IMR-90 (cell line): Measurements from ENCODE around the gene CHMP4B. TPM values are rescaled to one million over a fixed set of nuclear protein-coding genes. Genes with fewer than 3 reads are reported as not detected.

ENCODE experiments used
- ATAC-seq: fragments of 200-7000 bp; cut with Tn5 transposase; 2 replicates; pipeline ENCODE4 v1.9.1; 2020; ENCODE audit warnings: low read depth, mild to moderate bottlenecking, moderate library complexity
- BruUV-seq: library from RNA; stranded (reverse); fragments of 400-500 nt; replicated peaks from 2 replicates; lab custom pipeline; 2021; lab: Mats Ljungman, UMichigan
- CTCF ChIA-PET: fragments of 300-600 bp; formaldehyde crosslinking; extraction: SDS; loops from one replicate; lab custom pipeline; 2021; ENCODE audit warnings: antibody characterized with exemption; lab: Yijun Ruan, JAX
- POLR2A ChIA-PET: fragments of 300-600 bp; sonication (Branson Sonifier 250); formaldehyde crosslinking; loops from one replicate; lab custom pipeline; 2022; ENCODE audit warnings: antibody characterized with exemption; ENCODE audit not compliant: unreplicated experiment; lab: Charles Lee
- DNase-seq: peaks from one replicate; pipeline ENCODE4 v3.0.0; 2013
- H2AFZ ChIP-seq: replicated peaks from 2 replicates; pipeline ENCODE3; 2013; ENCODE audit warnings: low read length, mild to moderate bottlenecking; ENCODE audit not compliant: poor library complexity
- H2AK5ac ChIP-seq: 2 replicates; pipeline ENCODE4 v1.6.1; 2013; ENCODE audit warnings: low read depth, low read length, inconsistent platforms
- H2AK9ac ChIP-seq: replicated peaks from 2 replicates; pipeline ENCODE3; 2013; ENCODE audit warnings: mild to moderate bottlenecking, low read depth, low read length, moderate library complexity; ENCODE audit not compliant: poor library complexity
- H2BK120ac ChIP-seq: 2 replicates; pipeline ENCODE4 v1.6.1; 2013; ENCODE audit warnings: low read depth, low read length, inconsistent platforms
- H2BK15ac ChIP-seq: 3 replicates; pipeline ENCODE4 v1.6.1; 2013; ENCODE audit warnings: low read depth, low read length, inconsistent platforms
- H2BK20ac ChIP-seq: 2 replicates; pipeline ENCODE4 v1.6.1; 2013; ENCODE audit warnings: low read depth, mild to moderate bottlenecking, inconsistent platforms, low read length, moderate library complexity
- H2BK5ac ChIP-seq: 2 replicates; pipeline ENCODE4 v1.6.1; 2013; ENCODE audit warnings: mild to moderate bottlenecking, low read depth, low read length, inconsistent platforms; ENCODE audit not compliant: poor library complexity, severe bottlenecking
- H3K14ac ChIP-seq: replicated peaks from 2 replicates; pipeline ENCODE4 v1.6.1; 2013; ENCODE audit warnings: low read depth, low read length, inconsistent platforms
- H3K18ac ChIP-seq: 2 replicates; pipeline ENCODE4 v1.6.1; 2013; ENCODE audit warnings: low read depth, low read length, control low read depth
- H3K23ac ChIP-seq: 2 replicates; pipeline ENCODE4 v1.6.1; 2013; ENCODE audit warnings: low read depth, low read length, inconsistent platforms
- H3K27ac ChIP-seq: 2 replicates; pipeline ENCODE4 v1.5.1; 2013; ENCODE audit warnings: mild to moderate bottlenecking, control low read depth, low read length; ENCODE audit not compliant: insufficient read depth
- H3K27me3 ChIP-seq: 2 replicates; pipeline ENCODE4 v1.6.1; 2013; ENCODE audit warnings: low read length; ENCODE audit not compliant: control insufficient read depth, insufficient read depth
- H3K36me3 ChIP-seq: 2 replicates; pipeline ENCODE4 v1.6.1; 2013; ENCODE audit warnings: low read length, mixed read lengths; ENCODE audit not compliant: control insufficient read depth, insufficient read depth
- H3K4ac ChIP-seq: 2 replicates; pipeline ENCODE4 v1.6.1; 2013; ENCODE audit warnings: low read depth, low read length, inconsistent platforms
- H3K4me1 ChIP-seq: 2 replicates; pipeline ENCODE4 v1.6.1; 2013; ENCODE audit warnings: low read length, mixed read lengths; ENCODE audit not compliant: control insufficient read depth, insufficient read depth
- H3K4me2 ChIP-seq: 2 replicates; pipeline ENCODE4 v1.6.1; 2013; ENCODE audit warnings: low read depth, mild to moderate bottlenecking, control low read depth, low read length, moderate library complexity
- H3K4me3 ChIP-seq: 2 replicates; pipeline ENCODE4 v1.5.1; 2013; ENCODE audit warnings: low read depth, mild to moderate bottlenecking, control low read depth, low read length, moderate library complexity; ENCODE audit not compliant: insufficient read depth
- H3K56ac ChIP-seq: 2 replicates; pipeline ENCODE4 v1.6.1; 2013; ENCODE audit warnings: low read length, inconsistent platforms; ENCODE audit not compliant: insufficient read depth; ENCODE audit errors: extremely low read depth
- H3K79me1 ChIP-seq, 2 experiments: 2 replicates each; pipeline ENCODE4 v1.6.1; 2013; ENCODE audit warnings: low read length in 2 of 2, inconsistent platforms in 1 of 2, low read depth in 1 of 2
- H3K9ac ChIP-seq: 2 replicates; pipeline ENCODE4 v1.6.1; 2013; ENCODE audit warnings: low read depth, low read length, control low read depth
- H3K9me1 ChIP-seq: 2 replicates; pipeline ENCODE4 v1.6.1; 2013; ENCODE audit warnings: low read length, inconsistent platforms; ENCODE audit not compliant: insufficient read depth
- H3K9me3 ChIP-seq: 2 replicates; pipeline ENCODE4 v1.6.1; 2013; ENCODE audit warnings: low read length; ENCODE audit not compliant: control insufficient read depth, insufficient read depth
- H4K20me1 ChIP-seq: 2 replicates; pipeline ENCODE4 v1.6.1; 2013; ENCODE audit warnings: low read length, inconsistent platforms; ENCODE audit not compliant: insufficient read depth
- H4K5ac ChIP-seq: 2 replicates; pipeline ENCODE4 v1.6.1; 2013; ENCODE audit warnings: mild to moderate bottlenecking, low read depth, low read length, control low read depth
- H4K8ac ChIP-seq, 2 experiments: 2 replicates each; pipeline ENCODE4 v1.6.1; 2013; ENCODE audit warnings: low read depth in 2 of 2, low read length in 2 of 2, control low read depth in 1 of 2, inconsistent platforms in 1 of 2
- H4K91ac ChIP-seq: 2 replicates; pipeline ENCODE4 v1.6.1; 2013; ENCODE audit warnings: low read depth, low read length, inconsistent platforms; ENCODE audit not compliant: insufficient read depth
- USF2 ChIP-seq: fragments of 150-350 bp; IDR thresholded peaks from 2 replicates; pipeline ENCODE4 v1.6.1; 2017; ENCODE audit warnings: mild to moderate bottlenecking, antibody characterized with exemption, low read length, low read depth
- WGBS, 2 experiments: methylation state at CpG; one replicate each; pipeline versions ENCODE4 v1.1.5 to v1.1.7; 2013; ENCODE audit warnings: missing lambda C conversion rate in 2 of 2; ENCODE audit not compliant: insufficient read length in 1 of 2; ENCODE audit errors: extremely low coverage in 2 of 2; 5-methylcytosine and 5-hydroxymethylcytosine counted together
- dilution Hi-C: fragments of 300-500 bp; cut with HindIII; formaldehyde crosslinking; loops from one replicate; pipeline ENCODE4 v1.14.3; 2018; ENCODE audit warnings: low sequenced_read_pairs; ENCODE audit not compliant: unreplicated experiment
- in situ Hi-C: fragments of 300-500 bp; cut with MboI; formaldehyde crosslinking; loops from 3 replicates; pipeline ENCODE4 v1.14.3; 2019; ENCODE audit warnings: low sequenced_read_pairs, inconsistent platforms, mixed read lengths
- intact Hi-C: fragments of 100-400 bp; cut with micrococcal nuclease; formaldehyde crosslinking; loops from 2 replicates; pipeline ENCODE4 v1.10.0; 2022
- polyA plus RNA-seq, 3 experiments: library from polyadenylated mRNA; depleted of rRNA; stranded (reverse); fragments of >200 nt; gene quantifications; 2 replicates each; pipeline ENCODE4 v1.2.3, GENCODE V29; 2012; ENCODE audit warnings: low replicate concordance in 1 of 3
- total RNA-seq: library from RNA; depleted of rRNA; stranded (reverse); fragments of >200 nt; gene quantifications from 2 replicates; pipeline ENCODE4 v1.2.3, GENCODE V29; 2012

The CHMP4B gene
- total and polyA plus RNA-seq, 2 of the 4 experiments (the other 2 are of a cell fraction): 30.3 to 94.8 TPM

GRCh38 chr20:33832103-33832804, 21.1 kb downstream of the CHMP4B start:
- H3K79me1 ChIP-seq: peaks cover 51 to 90% of the 10 kb centered on the region in 2 experiments
- H4K20me1 ChIP-seq: peaks cover 91% of the 10 kb centered on the region
- no peak overlapping the region for H3K9ac ChIP-seq
- no peaks in the 10 kb centered on the region for H3K27me3 ChIP-seq
- H3K4ac ChIP-seq: no peak overlapping the region
- H3K23ac ChIP-seq: no peak overlapping the region; the same call in 1 of the 2 replicates
- no peak for TF ChIP-seq USF2
- in situ Hi-C loops: no loop called here
- no peak overlapping the region for H2BK15ac ChIP-seq
- peak; percentile 21 for DNase-seq
- no peak for ATAC-seq
- no peak overlapping the region for H3K4me3 ChIP-seq
- no peak overlapping the region for H3K56ac ChIP-seq
- no peak overlapping the region for H2BK120ac ChIP-seq
- no TSS peak for BruUV-seq
- H3K4me1 ChIP-seq: peaks cover 22% of the 10 kb centered on the region
- no peak overlapping the region for H2BK5ac ChIP-seq
- H4K5ac ChIP-seq: no peak overlapping the region
- dilution Hi-C loops: no loop called here
- CTCF ChIA-PET: no interaction called here
- H2BK20ac ChIP-seq: no peak overlapping the region
- H2AK9ac ChIP-seq: no peak overlapping the region
- intact Hi-C loops: no loop called here
- no peak overlapping the region for H4K8ac ChIP-seq
- POLR2A ChIA-PET: no interaction called here
- no peak overlapping the region for H2AK5ac ChIP-seq
- no peak overlapping the region for H2AFZ ChIP-seq
- 19% methylated on average over 2 of the region's 11 CpGs; no CpG with 5 or more reads in 1 of the 2 experiments for WGBS, 2 experiments
- H3K18ac ChIP-seq: no peak overlapping the region
- no peak overlapping the region for H4K91ac ChIP-seq
- H3K4me2 ChIP-seq: no peak overlapping the region; the same call in 1 of the 2 replicates
- peaks cover 35% of the 10 kb centered on the region for H3K9me1 ChIP-seq
- no peaks in the 10 kb centered on the region for H3K9me3 ChIP-seq
- no peak overlapping the region for H3K14ac ChIP-seq
- no peaks in the 10 kb centered on the region for H3K36me3 ChIP-seq
- H3K27ac ChIP-seq: no peak overlapping the region
